Fibroblast of skin of right quadriceps (primary cell): Measurements from ENCODE around the gene TMEM174.
"Not testable (repeated sequence)": the region's sequence is repeated elsewhere in the genome, so short reads cannot be mapped to it uniquely, and the experiment has no call there.

Experiments used
- DNase-seq: peaks from one replicate; pipeline ENCODE4 v3.0.0-alpha.2; 2013

Gene TMEM174

DNA sequence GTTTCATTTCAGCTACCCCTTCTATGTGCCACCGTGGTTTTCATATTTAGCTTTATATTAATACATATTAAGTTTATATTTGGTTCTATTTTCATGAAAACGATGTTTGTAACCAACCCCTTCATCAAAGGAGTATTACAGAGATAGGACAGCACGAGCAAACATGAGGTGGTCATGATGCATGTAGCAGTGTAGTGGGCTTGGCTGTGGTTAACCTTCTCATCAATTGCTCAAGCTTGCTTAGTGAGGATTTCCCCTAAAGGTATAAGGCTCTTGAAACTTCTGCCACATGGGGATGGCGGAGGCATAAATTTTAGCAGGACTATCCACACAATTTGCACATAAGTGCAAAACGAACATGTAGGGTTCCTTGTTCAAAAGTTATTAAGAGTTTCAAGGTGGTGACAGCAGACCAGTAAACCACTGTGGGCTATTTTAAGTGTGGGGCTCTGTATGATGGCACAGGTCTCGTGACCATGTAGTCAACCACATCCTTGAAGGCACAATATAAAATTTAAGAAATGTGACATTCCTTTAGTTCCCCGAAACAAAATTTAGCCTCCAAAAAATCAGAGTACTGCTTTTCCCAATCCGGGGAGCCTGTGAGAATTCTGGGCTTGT, 24.8 kb downstream of the TMEM174 start:
- DNase-seq = no peak

DNA sequence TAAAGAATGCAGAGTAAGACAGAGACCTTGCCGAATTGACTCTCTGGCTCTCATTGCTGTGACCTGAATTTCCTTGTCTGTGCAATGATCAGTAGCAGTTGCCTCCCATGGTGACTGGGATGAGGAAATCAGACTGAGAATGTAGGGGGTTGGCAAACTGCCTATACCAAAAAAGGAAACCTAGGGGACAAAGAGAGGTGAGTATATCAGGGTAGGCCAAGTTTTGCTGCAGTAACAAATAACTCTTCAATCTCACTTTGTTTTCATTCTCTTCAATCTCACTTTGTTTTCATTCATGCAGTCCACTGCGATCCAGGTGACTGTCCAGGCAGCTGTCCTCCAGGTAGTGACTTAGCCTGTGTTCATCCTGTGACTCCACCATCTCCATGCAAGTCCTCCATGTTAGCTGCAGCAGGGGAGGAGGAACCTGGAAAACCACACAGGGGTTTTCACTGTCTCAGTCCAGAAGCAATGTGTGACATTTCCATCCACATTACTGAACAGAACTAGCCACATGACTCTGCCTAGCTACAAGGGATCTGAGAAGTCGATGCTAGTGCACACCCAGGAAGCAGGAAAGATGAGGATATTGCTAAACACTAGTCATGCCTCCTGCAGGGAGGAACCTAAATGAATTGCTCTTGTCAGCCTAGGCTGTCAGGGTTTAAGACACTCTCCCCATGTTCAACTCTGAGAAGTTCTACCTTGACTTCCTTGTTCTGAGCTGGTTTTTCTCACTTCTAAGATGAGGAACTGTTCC, 26.0 kb downstream of the TMEM174 start:
- DNase-seq = peak; percentile 20

DNA sequence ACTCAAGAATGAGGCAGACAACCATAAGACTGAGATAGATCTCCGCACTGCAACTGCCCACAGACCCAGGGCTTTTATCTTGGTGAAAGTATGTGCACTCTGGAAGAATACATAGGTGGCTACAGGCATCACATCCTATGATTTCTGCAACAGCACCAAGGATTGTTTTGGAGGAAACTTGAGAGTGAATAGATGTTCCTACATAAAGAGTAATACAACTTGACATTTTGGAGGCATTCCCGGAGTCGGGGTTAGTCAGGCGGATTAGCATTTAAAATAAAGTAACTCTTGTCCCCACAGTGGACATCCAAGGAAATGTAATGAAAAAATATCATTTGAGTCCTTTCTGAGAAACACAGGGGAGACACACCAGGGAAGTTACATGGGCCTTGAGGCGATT, 26.7 kb downstream of the TMEM174 start:
- no peak for DNase-seq

DNA sequence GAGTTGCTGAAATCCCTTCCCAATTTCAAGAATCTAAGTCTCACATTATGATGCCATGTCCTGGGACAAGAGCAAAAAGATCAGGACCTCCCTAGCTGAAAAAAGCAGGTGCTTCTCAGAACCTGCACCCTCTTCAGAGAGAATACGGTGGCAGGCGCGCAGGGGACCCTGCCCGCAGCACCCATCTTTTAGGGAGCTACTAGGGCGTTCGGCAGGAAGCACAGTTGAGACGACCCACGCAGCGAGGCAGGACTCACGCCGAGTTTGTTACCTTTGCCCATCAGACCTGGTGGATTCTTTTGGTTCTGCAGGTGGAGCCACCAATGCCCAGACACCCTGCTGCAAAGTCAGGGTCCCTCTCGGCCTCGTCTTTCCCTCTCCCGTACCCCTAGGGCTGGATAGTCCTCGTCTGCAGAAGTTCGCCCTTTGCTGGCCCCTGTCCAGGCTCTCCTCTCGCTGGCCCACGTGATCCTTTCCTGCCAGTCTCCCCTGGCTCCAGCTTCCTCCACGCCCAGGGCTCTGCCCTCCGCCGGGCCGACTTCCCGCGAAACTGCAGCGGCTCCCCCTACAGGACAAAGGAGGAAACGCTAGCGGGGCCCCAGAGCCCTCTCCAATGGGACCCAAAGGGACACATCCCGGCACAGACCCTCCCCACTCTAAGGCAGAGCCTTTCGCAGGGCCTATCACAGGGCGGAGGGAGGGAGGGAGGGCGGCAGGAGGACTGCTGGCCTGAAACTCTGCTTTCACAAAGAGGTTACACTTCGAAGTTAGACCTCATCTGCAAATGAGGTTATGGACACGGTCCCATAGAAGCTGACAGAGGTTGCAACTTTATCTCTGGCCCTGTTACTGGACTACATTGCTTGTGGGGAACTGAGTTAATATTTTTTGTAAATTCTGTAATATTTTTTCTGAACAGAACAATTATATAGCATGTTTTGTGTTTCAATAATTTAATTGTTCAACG, 28.8 kb downstream of the TMEM174 start:
- peak; percentile 56 for DNase-seq

DNA sequence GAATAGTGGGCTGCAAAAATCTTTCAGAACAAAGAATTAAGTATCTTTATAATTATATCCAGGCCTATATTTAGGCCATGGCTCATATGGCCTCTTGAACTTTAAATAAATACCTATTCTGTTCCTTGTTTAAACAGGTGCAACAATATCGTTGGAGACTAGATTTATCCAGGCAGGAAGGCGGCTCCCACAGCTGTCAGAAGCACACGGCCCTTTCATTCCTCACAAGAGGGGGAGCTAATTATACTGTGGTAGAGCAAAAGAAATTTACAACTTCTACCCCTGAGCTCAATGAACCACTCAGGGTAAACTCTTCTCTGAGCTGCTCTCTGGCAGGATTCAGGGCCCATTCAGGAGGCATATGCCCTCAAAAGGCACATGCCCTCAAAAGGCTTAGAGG, 31.3 kb downstream of the TMEM174 start:
- DNase-seq = no peak

GRCh38 chr5:73204733-73205132, 31.7 kb downstream of the TMEM174 start:
- DNase-seq = no peak

GRCh38 chr5:73205305-73205704, 32.3 kb downstream of the TMEM174 start:
- DNase-seq = no peak

DNA sequence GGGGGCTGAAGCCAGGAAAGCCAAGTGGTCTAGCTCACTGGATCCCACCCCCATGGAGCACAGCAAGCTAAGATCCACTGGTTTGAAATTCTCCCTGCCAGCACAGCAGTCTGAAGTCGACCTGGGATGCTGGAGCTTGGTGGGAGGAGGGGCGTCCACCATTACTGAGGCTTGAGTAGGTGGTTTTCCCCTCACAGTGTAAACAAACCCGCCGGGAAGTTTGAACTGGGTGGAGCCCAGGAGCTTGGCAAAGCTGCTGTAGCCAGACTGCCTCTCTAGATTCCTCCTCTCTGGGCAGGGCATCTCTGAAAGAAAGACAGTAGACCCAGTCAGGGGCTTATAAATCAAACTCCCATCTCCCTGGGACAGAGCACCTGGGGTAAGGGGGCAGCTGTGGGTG, 34.2 kb downstream of the TMEM174 start:
- DNase-seq = not testable (repeated sequence)

DNA sequence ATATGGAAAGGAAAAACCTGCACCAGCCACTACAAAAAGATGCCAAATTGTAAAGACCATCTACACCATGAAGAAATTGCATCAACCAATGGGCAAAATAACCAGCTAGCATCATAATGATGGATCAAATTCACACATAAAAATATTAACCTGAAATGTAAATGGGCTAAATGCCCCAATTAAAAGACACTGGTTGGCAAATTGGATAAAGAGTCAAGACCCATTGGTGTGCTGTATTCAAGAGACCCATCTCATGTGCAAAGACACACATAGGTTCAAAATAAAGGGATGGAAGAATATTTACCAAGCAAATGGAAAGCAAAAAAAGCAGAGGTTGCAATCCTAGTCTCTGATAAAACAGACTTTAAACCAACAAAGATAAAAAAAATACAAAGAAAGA, 36.1 kb downstream of the TMEM174 start:
- not testable (repeated sequence) for DNase-seq

- not testable (repeated sequence) for DNase-seq
Measured at GRCh38 chr5:73212693-73213092, 39.7 kb downstream of the TMEM174 start.

DNA sequence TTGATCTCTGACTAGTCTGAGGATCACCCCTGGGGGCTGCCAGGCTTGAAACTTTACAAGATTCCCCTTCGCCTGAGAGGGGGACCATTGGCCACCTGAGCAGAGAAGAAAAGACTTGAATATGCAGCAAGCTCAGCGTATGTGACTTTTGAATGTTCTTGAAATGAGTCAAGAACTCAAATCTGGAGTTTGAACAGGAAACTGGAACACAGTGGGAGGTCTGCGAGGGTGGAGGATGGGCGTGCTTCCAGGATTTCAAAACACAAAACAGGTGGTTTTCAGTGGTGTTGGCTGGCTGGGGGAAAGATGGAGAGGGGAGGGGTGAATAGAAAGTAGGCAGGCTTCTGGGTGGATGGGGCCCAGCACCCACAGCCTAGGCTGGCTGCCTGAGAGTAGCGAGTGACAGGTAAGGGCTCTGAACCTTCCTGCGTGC, 40.6 kb downstream of the TMEM174 start:
- DNase-seq = peak; percentile 92

- DNase-seq = peak; percentile 46
Measured at GRCh38 chr5:73214306-73214705, 41.3 kb downstream of the TMEM174 start.

DNA sequence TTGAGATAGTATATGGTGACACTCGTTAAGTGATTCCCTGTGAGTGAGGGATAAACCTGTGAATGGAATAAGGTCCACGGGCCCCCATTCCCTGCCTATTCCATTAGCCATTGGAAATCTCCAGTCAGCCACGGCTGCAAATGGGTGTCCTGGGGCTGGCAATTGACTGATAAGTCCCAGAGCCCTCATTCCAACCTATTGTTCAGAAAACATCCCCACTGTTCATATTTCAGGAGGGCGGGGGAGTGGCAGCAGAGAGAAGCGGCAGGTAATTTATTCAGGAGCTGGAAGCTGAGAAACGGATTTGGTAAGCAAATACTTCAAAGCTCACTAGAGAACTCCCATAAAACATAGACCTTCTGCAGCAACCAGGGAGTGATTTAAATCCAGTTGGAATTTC, 42.0 kb downstream of the TMEM174 start:
- no peak for DNase-seq

- DNase-seq = no peak
Measured at GRCh38 chr5:73215531-73215890, 42.5 kb downstream of the TMEM174 start.

- DNase-seq = peak; percentile 79
Measured at GRCh38 chr5:73215891-73216610, 43.1 kb downstream of the TMEM174 start.

DNA sequence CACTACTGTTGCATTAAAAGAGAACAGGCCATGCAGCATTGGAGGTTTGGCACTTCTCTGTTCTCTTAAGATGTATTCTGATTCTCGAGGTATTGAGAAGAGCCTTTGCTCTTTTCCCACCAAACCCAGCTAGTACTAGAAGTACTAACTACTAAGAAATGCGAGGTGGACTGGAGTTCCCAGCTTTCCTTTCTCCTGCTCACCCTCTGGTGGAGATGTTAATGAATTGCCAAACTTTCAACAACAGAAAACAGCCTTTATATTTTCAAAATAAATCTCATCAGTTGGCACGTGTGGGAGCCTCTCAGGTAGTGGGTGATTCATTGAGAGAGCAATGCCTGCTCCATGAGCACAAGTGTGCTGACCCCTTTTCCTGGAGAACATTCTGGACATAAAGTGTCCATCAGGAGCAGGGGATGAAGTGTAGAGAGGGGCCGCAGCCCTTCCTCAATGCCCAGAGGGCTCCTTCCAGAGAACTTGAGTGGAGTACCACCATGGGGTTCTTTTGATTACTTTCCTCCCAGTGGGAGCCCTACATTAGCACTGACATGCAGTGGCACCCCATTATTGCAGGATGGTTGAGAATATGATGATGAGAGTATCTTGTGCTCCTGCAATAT, 45.7 kb downstream of the TMEM174 start:
- DNase-seq = peak; percentile 65

- DNase-seq = not testable (repeated sequence)
Measured at GRCh38 chr5:73219336-73219735, 46.3 kb downstream of the TMEM174 start.

- DNase-seq = peak; percentile 58
Measured at GRCh38 chr5:73221161-73221560, 48.2 kb downstream of the TMEM174 start.

GRCh38 chr5:73221726-73222125, 48.7 kb downstream of the TMEM174 start:
- DNase-seq = peak; percentile 73

DNA sequence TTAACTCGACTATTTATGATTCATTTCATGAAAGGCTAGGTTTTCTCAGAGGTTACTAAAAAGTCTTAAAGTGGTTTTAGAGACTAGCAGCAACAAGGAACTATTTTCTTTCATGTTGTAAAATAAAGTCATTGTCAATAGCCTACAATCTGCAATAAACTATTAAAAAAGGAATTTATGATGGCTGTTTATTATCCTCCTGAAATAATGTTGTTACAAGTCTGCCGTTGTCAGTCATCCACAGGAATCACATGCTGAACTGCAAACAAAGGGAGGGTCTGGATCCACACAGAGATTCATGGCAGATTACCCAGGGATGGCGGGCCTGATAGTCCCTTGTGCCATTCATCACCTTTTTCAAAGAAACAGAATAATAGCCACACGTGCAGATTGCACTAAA, 49.2 kb downstream of the TMEM174 start:
- no peak for DNase-seq
